HEK293 (cell line): Measurements from ENCODE around the gene ACBD3.
A peak's percentile ranks its signal among the peaks of the same experiment; 100 is the strongest.

ENCODE experiments used
- GLI4 ChIP-seq: fragments of 450-650 bp; formaldehyde crosslinking; IDR thresholded peaks from 2 replicates; pipeline ENCODE4 v1.5.1; 2016; ENCODE audit warnings: missing biosample characterization, missing genetic modification characterization
- HOXC10 ChIP-seq: sonication (generic); formaldehyde crosslinking; IDR thresholded peaks from 2 replicates; pipeline ENCODE4 v1.8.1; 2023; ENCODE audit warnings: mild to moderate bottlenecking, missing genetic modification reagents
- REPIN1 ChIP-seq: fragments of 450-650 bp; formaldehyde crosslinking; IDR thresholded peaks from 2 replicates; pipeline ENCODE4 v1.5.1; 2017; ENCODE audit warnings: missing biosample characterization, missing genetic modification characterization, low read depth
- SETDB1 ChIP-seq: IDR thresholded peaks from one replicate; pipeline ENCODE4 v1.6.1; 2017; ENCODE audit warnings: mild to moderate bottlenecking, low read length, moderate library complexity, mixed read lengths; ENCODE audit not compliant: insufficient read length
- YY2 ChIP-seq: fragments of 450-650 bp; formaldehyde crosslinking; IDR thresholded peaks from 2 replicates; pipeline ENCODE4 v1.5.1; 2016; ENCODE audit warnings: missing biosample characterization, missing genetic modification characterization
- ZBTB20 ChIP-seq: fragments of 450-650 bp; formaldehyde crosslinking; IDR thresholded peaks from 2 replicates; pipeline ENCODE4 v1.5.1; 2016; ENCODE audit warnings: missing biosample characterization, missing genetic modification characterization
- ZBTB48 ChIP-seq: fragments of 450-650 bp; formaldehyde crosslinking; IDR thresholded peaks from 2 replicates; pipeline ENCODE4 v1.5.1; 2016; ENCODE audit warnings: missing biosample characterization, missing genetic modification characterization
- ZNF121 ChIP-seq: fragments of 450-650 bp; formaldehyde crosslinking; IDR thresholded peaks from 2 replicates; pipeline ENCODE4 v1.5.1; 2016; ENCODE audit warnings: missing biosample characterization, missing genetic modification characterization
- ZNF175 ChIP-seq: fragments of 450-650 bp; formaldehyde crosslinking; IDR thresholded peaks from 2 replicates; pipeline ENCODE4 v1.5.1; 2016; ENCODE audit warnings: missing biosample characterization, missing genetic modification characterization
- ZNF202 ChIP-seq: fragments of 450-650 bp; formaldehyde crosslinking; IDR thresholded peaks from 2 replicates; pipeline ENCODE4 v1.5.1; 2016; ENCODE audit warnings: missing biosample characterization, missing genetic modification characterization, borderline replicate concordance
- ZNF221 ChIP-seq: fragments of 450-650 bp; formaldehyde crosslinking; IDR thresholded peaks from 2 replicates; pipeline ENCODE4 v1.5.1; 2017; ENCODE audit warnings: missing biosample characterization, missing genetic modification characterization, borderline replicate concordance
- ZNF24 ChIP-seq: fragments of 450-650 bp; formaldehyde crosslinking; IDR thresholded peaks from 2 replicates; pipeline ENCODE4 v1.5.1; 2016; ENCODE audit warnings: missing biosample characterization, missing genetic modification characterization
- ZNF26 ChIP-seq: fragments of 450-650 bp; formaldehyde crosslinking; IDR thresholded peaks from 2 replicates; pipeline ENCODE4 v1.5.1; 2016; ENCODE audit warnings: missing biosample characterization, missing genetic modification characterization
- ZNF266 ChIP-seq: fragments of 450-650 bp; formaldehyde crosslinking; IDR thresholded peaks from 2 replicates; pipeline ENCODE4 v1.5.1; 2016; ENCODE audit warnings: missing biosample characterization, missing genetic modification characterization, low read depth
- ZNF292 ChIP-seq: fragments of 450-650 bp; formaldehyde crosslinking; IDR thresholded peaks from 2 replicates; pipeline ENCODE4 v1.5.1; 2016; ENCODE audit warnings: low read depth, missing biosample characterization, missing genetic modification characterization, borderline replicate concordance
- ZNF404 ChIP-seq: fragments of 450-650 bp; formaldehyde crosslinking; IDR thresholded peaks from 2 replicates; pipeline ENCODE4 v1.5.1; 2017; ENCODE audit warnings: missing biosample characterization, missing genetic modification characterization
- ZNF426 ChIP-seq: fragments of 450-650 bp; formaldehyde crosslinking; IDR thresholded peaks from 2 replicates; pipeline ENCODE4 v1.5.1; 2017; ENCODE audit warnings: missing biosample characterization, missing genetic modification characterization, mild to moderate bottlenecking, inconsistent platforms, moderate library complexity
- ZNF488 ChIP-seq: fragments of 450-650 bp; formaldehyde crosslinking; IDR thresholded peaks from 2 replicates; pipeline ENCODE4 v1.5.1; 2016; ENCODE audit warnings: missing biosample characterization, missing genetic modification characterization
- ZNF501 ChIP-seq: fragments of 450-650 bp; formaldehyde crosslinking; IDR thresholded peaks from 2 replicates; pipeline ENCODE4 v1.5.1; 2016; ENCODE audit warnings: missing biosample characterization, missing genetic modification characterization
- ZNF510 ChIP-seq: fragments of 450-650 bp; formaldehyde crosslinking; IDR thresholded peaks from 2 replicates; pipeline ENCODE4 v1.5.1; 2018; ENCODE audit warnings: mild to moderate bottlenecking, missing genetic modification characterization, missing biosample characterization; ENCODE audit not compliant: insufficient replicate concordance
- ZNF514 ChIP-seq: fragments of 450-650 bp; formaldehyde crosslinking; IDR thresholded peaks from 2 replicates; pipeline ENCODE4 v1.5.1; 2016; ENCODE audit warnings: missing biosample characterization, missing genetic modification characterization
- ZNF529 ChIP-seq: fragments of 450-650 bp; formaldehyde crosslinking; IDR thresholded peaks from 2 replicates; pipeline ENCODE4 v1.5.1; 2017; ENCODE audit warnings: missing genetic modification characterization, missing biosample characterization; ENCODE audit not compliant: insufficient replicate concordance
- ZNF544 ChIP-seq: fragments of 450-650 bp; formaldehyde crosslinking; IDR thresholded peaks from 2 replicates; pipeline ENCODE4 v1.5.0; 2017; ENCODE audit warnings: missing biosample characterization, missing genetic modification characterization
- ZNF548 ChIP-seq: fragments of 450-650 bp; formaldehyde crosslinking; IDR thresholded peaks from 2 replicates; pipeline ENCODE4 v1.5.1; 2016; ENCODE audit warnings: missing biosample characterization, missing genetic modification characterization
- ZNF549 ChIP-seq: fragments of 450-650 bp; IDR thresholded peaks from 2 replicates; pipeline ENCODE4 v1.5.1; 2018; ENCODE audit warnings: missing biosample characterization, missing genetic modification characterization, mild to moderate bottlenecking, inconsistent platforms, moderate library complexity
- ZNF600 ChIP-seq: fragments of 450-650 bp; formaldehyde crosslinking; IDR thresholded peaks from 2 replicates; pipeline ENCODE4 v1.5.1; 2016; ENCODE audit warnings: missing biosample characterization, missing genetic modification characterization
- ZNF623 ChIP-seq: fragments of 450-650 bp; formaldehyde crosslinking; IDR thresholded peaks from 2 replicates; pipeline ENCODE4 v1.5.1; 2016; ENCODE audit warnings: missing biosample characterization, missing genetic modification characterization
- ZNF629 ChIP-seq: fragments of 450-650 bp; formaldehyde crosslinking; IDR thresholded peaks from 2 replicates; pipeline ENCODE4 v1.5.1; 2017; ENCODE audit warnings: missing biosample characterization, missing genetic modification characterization
- ZNF639 ChIP-seq: fragments of 450-650 bp; formaldehyde crosslinking; IDR thresholded peaks from 2 replicates; pipeline ENCODE4 v1.5.1; 2016; ENCODE audit warnings: missing biosample characterization, missing genetic modification characterization
- ZNF670 ChIP-seq: fragments of 450-650 bp; formaldehyde crosslinking; IDR thresholded peaks from 2 replicates; pipeline ENCODE4 v1.5.1; 2016; ENCODE audit warnings: missing biosample characterization, missing genetic modification characterization, low read depth
- ZNF747 ChIP-seq: fragments of 450-650 bp; formaldehyde crosslinking; IDR thresholded peaks from 2 replicates; pipeline ENCODE4 v1.5.1; 2016; ENCODE audit warnings: missing biosample characterization, missing genetic modification characterization
- ZNF776 ChIP-seq: fragments of 450-650 bp; formaldehyde crosslinking; IDR thresholded peaks from 2 replicates; pipeline ENCODE4 v1.5.0; 2017; ENCODE audit warnings: missing biosample characterization, missing genetic modification characterization, borderline replicate concordance
- ZSCAN16 ChIP-seq: fragments of 450-650 bp; formaldehyde crosslinking; IDR thresholded peaks from 2 replicates; pipeline ENCODE4 v1.5.1; 2016; ENCODE audit warnings: missing biosample characterization, missing genetic modification characterization
- ZSCAN30 ChIP-seq: fragments of 450-650 bp; IDR thresholded peaks from 2 replicates; pipeline ENCODE4 v1.5.1; 2018; ENCODE audit warnings: missing biosample characterization, mild to moderate bottlenecking, missing genetic modification characterization, moderate library complexity
- TF ChIP-seq, protein P1 (sequence below): fragments of 450-650 bp; formaldehyde crosslinking; IDR thresholded peaks from 2 replicates; pipeline ENCODE4 v1.5.1; 2016; ENCODE audit warnings: missing biosample characterization, missing genetic modification characterization
- TF ChIP-seq, protein P2 (sequence below): fragments of 450-650 bp; formaldehyde crosslinking; optimal IDR thresholded peaks from 2 replicates; pipeline ENCODE3; 2016; ENCODE audit warnings: missing biosample characterization, mild to moderate bottlenecking, missing genetic modification characterization
- TF ChIP-seq, protein P3 (sequence below): fragments of 450-650 bp; formaldehyde crosslinking; IDR thresholded peaks from 2 replicates; pipeline ENCODE4 v1.5.1; 2016; ENCODE audit warnings: missing biosample characterization, missing genetic modification characterization

Gene ACBD3

DNA sequence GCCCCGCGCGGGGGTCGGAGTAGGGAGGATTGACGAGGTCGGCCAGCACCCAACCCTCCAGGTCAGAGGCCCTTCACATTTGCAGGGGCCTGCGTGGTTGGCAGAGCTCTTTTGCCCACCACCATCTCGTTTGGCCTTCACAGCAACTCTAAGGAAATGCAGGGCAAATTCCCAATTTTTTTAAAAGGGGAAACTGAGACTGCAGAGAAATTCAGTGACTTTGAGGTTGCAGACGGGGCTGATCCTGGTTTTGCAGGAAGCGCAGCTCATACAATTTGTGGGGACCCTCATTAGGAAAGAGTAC is 430 bp upstream of the ACBD3 start (continued):
- TF ChIP-seq ZNF510 (no peak), ZNF501 (tag by site-specific recombination) (no peak), ZNF24 (no peak; the same call in 1 of the 2 replicates), ZSCAN30 (tag by site-specific recombination) (no peak), ZNF549 (tag by site-specific recombination) (no peak), GLI4 (tag by site-specific recombination) (0 out of 2 replicates have a peak, but pooled peaks have one; percentile 1), ZNF600 (tag by site-specific recombination) (no peak), ZNF544 (no peak), ZNF629 (tag by site-specific recombination) (0 out of 2 replicates have a peak, but pooled peaks have one; percentile 1), HOXC10 (CRISPR knock-in tag) (no peak), ZNF202 (tag by site-specific recombination) (no peak), ZNF488 (tag by site-specific recombination) (no peak), ZNF404 (tag by site-specific recombination) (no peak), ZNF548 (tag by site-specific recombination) (no peak), ZSCAN16 (no peak; the same call in 1 of the 2 replicates), ZNF670 (tag by site-specific recombination) (no peak), ZBTB48 (tag by site-specific recombination) (0 out of 2 replicates have a peak, but pooled peaks have one; percentile 2), ZNF426 (no peak), ZNF26 (tag by site-specific recombination) (no peak), ZNF292 (tag by site-specific recombination) (no peak), ZNF121 (no peak), ZNF175 (tag by site-specific recombination) (no peak), REPIN1 (tag by site-specific recombination) (no peak), ZNF514 (tag by site-specific recombination) (no peak), ZNF221 (tag by site-specific recombination) (no peak), SETDB1 (no peak), ZBTB20 (tag by site-specific recombination) (no peak; the same call in 1 of the 2 replicates), ZNF747 (tag by site-specific recombination) (no peak), ZNF623 (tag by site-specific recombination) (no peak; the same call in 1 of the 2 replicates), ZNF639 (0 out of 2 replicates have a peak, but pooled peaks have one; percentile 28), ZNF529 (tag by site-specific recombination) (no peak), ZNF266 (tag by site-specific recombination) (no peak), ZNF776 (tag by site-specific recombination) (no peak), YY2 (tag by site-specific recombination) (no peak)
- TF ChIP-seq, protein P1, sequence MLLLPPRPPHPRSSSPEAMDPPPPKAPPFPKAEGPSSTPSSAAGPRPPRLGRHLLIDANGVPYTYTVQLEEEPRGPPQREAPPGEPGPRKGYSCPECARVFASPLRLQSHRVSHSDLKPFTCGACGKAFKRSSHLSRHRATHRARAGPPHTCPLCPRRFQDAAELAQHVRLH (tag by site-specific recombination): no peak
- TF ChIP-seq, protein P2, sequence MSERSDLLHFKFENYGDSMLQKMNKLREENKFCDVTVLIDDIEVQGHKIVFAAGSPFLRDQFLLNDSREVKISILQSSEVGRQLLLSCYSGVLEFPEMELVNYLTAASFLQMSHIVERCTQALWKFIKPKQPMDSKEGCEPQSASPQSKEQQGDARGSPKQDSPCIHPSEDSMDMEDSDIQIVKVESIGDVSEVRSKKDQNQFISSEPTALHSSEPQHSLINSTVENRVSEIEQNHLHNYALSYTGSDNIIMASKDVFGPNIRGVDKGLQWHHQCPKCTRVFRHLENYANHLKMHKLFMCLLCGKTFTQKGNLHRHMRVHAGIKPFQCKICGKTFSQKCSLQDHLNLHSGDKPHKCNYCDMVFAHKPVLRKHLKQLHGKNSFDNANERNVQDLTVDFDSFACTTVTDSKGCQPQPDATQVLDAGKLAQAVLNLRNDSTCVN (tag by site-specific recombination): no peak
- TF ChIP-seq, protein P3, sequence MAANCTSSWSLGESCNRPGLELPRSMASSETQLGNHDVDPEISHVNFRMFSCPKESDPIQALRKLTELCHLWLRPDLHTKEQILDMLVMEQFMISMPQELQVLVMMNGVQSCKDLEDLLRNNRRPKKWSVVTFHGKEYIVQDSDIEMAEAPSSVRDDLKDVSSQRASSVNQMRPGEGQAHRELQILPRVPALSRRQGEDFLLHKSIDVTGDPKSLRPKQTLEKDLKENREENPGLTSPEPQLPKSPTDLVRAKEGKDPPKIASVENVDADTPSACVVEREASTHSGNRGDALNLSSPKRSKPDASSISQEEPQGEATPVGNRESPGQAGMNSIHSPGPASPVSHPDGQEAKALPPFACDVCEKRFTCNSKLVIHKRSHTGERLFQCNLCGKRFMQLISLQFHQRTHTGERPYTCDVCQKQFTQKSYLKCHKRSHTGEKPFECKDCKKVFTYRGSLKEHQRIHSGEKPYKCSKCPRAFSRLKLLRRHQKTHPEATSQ (tag by site-specific recombination): no peak
